Stimulated activated CD8-positive, alpha-beta memory T cell treated with anti-CD3 and anti-CD28 coated beads, Interleukin-2, amount 100 ng/mL, for 1 hour (primary cell): ENCODE results near the gene ACER3.
"Not testable (repeated sequence)": the region's sequence is repeated elsewhere in the genome, so short reads cannot be mapped to it uniquely, and the experiment has no call there.

ENCODE experiments used
- DNase-seq, 2 donors: peaks; one replicate each; pipeline ENCODE4 v3.0.0-alpha.2; 2020; ENCODE audit warnings: low read depth in 2 of 2

ACER3 gene

GRCh38 chr11:77057938-77058474, 197.3 kb downstream of the ACER3 start:
- DNase-seq = no peak

- no peak for DNase-seq
Observed at GRCh38 chr11:77058900-77059299, 198.2 kb downstream of the ACER3 start.

GRCh38 chr11:77059806-77060205, 199.1 kb downstream of the ACER3 start:
- DNase-seq = no peak

DNA sequence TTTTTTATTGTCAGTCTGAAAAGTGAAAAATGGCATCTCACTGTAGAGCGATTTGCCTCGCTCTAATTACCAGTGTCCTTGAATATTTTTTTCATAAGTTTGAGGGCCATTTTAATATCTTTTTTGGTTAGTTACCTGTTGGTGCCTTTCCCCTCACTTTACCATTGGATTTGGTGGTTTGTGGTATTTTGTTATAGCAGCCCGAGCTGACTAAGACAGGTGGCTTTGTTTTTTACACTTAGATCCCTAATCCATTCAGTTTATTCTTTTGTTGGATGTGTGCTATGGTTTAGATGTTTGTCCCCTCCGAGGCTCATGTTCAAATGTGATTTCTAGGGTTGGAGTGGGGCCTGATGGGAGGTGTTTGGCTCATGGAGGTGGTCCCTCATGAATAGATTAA, 199.5 kb downstream of the ACER3 start:
- DNase-seq = no peak

DNA sequence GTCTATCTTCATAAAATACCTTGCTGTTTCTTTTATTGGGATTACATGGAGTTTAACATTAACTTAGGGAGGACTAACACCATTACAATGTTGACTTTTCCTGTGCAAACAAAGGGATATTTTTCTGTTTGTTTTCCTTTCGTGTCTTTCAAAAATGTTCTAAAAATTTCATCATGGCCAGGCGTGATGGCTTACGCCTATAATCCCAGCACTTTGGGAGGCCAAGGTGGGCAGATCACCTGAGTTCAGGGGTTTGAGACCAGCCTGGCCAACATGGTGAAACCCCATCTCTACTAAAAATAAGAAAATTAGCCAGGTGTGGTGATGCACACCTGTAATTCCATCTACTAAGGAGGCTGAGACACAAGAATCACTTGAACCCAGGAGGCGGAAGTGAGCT, 200.5 kb downstream of the ACER3 start:
- DNase-seq = not testable (repeated sequence)

- no peak for DNase-seq
Observed at GRCh38 chr11:77062924-77063323, 202.2 kb downstream of the ACER3 start.

DNA sequence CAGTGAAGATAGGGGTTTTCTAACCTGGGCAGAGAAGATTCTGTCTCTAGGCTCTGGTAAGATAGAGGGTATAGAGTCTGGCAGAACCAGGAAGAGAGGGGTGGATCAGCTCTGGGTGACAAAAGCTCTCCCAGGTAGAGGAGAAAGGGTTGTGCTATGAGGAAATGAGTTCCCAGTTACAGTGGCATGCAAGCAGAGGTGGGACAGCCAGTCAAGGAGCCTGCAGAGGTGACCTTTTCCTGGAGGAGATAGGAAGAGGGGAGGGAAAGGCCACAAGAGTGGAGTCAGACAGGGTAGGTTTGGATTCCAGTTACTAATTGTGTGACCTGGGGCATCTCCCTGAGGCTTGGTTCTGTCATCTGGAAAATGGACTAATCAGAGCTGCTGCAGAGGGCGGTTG, 202.7 kb downstream of the ACER3 start:
- DNase-seq = no peak

- no peak for DNase-seq
Observed at GRCh38 chr11:77063861-77064260, 203.1 kb downstream of the ACER3 start.

DNA sequence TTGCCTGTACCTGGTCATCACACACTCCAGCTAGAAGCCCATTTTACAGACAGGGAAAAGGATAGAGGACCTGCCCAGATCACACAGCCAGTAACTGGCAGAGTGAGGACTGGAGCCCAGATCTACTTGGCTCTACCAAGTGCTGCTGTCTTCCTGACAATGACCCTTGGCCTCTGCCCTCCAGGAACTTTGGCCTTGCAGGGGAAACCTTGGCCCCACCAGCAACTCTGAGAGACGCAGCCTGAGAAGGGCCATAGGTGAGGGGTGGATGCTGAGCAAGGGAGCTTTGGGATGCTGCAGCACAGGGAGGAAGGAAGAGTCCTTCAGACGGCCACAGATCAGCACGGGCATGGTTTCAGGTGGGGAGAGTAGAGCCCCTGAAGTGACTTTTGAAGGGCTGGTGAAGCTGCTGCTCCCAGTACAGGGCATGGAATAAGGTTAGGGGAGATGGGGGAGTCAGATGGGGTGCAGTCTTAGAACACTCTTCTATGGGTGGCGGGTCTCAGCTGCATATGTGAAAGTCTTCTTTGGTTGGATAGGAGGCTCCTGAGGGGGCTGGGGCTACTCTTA, 204.0 kb downstream of the ACER3 start:
- no peak for DNase-seq

DNA sequence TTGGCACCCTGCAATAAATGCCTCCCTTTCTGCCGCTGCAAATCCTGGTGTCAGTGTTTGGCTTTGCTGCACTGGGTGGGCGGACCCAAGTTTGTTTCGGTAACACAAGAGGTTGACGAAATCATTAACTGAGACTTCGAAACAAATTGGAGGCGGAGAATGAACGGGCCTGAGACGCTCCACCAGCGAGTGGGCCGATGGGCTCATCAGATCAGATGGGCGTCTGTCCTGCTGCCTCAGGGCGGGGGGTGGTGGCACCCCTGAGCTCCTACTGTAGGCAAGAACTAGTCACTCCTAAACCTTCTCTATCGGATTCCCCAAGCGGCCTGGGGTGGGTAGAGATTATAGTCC, 205.1 kb downstream of the ACER3 start:
- no peak for DNase-seq

GRCh38 chr11:77066229-77067042, 205.7 kb downstream of the ACER3 start, which contains the start of gene CAPN5:
Gene CAPN5, plus strand, starts transcription at chr11:77066971. Its CDS starts 17,916 bp downstream, at chr11:77084887.
- peak; percentile 70 to 81 for DNase-seq

- DNase-seq = no peak
Observed at GRCh38 chr11:77067861-77068443, 207.2 kb downstream of the ACER3 start.

DNA sequence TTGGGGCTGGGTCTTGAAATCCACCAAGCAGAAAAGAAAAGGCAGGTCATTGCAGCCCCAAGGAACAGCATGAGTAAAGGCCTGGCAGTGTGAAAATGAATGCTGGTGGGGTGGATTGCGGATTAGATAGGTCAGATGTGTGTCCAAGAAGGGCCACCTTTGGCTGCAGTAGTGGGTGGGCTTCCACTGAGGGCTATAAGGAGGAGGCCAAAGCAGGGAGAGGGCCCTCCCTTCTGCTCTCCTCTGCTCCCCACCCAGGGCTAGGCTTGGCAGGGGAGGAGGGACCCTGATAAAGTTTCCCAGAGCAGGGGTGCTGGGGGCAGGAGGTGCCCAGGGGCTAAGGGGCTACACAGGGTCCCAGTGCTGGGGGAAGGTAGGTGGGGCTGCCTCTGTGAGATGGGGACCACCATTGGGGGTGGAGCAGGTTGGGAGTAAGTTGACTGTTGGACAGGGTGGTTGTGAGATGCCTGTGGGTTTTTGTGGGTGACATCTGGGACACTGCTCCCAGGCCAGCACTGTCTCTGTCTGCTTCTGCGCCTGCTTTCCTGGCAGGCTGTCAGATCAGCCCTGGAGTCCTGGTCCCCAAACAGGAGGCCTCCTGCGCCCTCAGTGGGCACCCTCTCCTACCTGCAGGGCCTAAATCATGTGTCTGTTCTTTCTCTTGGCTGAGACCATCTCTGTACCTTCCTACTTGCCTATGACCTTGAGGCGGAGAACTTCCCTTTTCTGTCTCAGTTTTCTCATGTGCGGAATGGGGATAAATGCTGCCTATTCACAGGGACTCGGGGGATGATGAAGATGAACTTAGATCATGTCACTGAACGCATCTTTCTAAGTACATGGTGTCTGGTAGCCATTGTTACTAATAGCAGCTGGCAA, 208.0 kb downstream of the ACER3 start:
- DNase-seq = no peak

GRCh38 chr11:77069336-77069968, 208.7 kb downstream of the ACER3 start:
- no peak for DNase-seq

GRCh38 chr11:77069969-77070582, 209.4 kb downstream of the ACER3 start:
- no peak for DNase-seq

GRCh38 chr11:77071077-77071476, 210.4 kb downstream of the ACER3 start:
- no peak for DNase-seq

DNA sequence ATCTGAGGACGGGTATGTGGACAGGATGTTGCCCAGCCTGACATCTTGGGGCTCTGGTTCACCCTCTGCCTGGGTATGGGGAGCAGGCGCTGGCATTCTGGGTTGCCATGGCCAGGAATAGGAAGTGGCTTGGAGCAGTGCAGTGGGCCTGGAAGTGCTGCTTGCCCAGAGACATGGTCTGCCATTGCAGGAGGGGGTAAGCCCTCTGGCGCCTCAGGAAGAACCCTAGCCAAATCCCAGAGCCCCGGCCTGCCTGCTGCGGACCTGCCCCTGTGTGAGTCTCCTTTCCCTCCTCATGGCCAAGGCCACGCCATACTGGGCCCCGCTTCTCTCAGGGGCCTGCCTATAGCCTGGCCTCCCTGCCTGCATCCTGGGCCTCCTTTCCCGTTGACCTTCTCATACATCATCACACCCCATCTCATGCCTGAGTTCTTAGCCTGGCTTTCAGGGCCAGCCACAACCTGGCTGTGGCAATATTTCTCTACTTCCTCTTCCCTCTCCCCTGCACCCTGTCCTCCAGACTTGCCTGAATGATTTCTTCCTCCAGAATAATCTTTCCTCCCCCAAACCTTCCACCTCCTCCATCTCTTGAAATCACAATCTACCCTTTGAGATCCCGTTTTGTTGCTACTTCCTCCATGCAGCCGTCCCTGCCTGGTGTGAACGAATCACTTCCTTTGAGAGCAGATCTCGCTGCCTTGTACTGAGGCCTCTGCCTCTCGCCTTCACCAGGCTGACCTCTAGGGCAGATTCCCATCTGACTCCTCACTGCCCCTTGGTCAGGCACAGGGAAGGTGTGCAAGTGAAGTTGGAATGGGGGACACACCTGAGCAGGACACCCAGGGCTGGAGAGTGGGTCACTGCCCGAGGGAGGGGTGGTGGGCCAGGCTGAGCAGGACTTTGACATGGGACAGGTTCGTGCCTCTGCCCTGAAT, 211.2 kb downstream of the ACER3 start:
- DNase-seq = no peak

DNA sequence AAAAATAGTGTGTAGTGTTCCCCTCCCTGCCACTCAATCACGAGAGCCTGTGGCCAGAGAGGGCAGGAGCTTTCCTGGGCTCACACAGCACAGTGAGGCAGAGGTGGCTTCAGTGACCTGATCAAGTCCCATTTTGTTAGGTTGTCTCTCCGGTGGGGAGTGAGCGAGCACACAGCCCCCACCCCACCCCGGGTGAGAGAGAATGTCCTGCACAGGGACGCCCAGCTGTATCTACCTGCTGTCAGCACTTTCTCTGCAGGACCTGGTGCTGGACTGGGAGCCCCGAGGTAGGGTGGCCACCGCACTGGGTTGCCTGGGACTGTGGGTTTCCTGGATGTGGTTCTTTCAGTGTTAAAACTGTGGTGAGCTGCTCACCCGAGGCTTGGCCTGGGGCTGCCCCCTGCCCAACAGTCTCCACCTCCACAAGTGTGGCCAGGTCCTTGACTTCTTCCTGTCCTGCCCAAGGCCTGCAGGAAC, 212.2 kb downstream of the ACER3 start:
- DNase-seq = no peak

DNA sequence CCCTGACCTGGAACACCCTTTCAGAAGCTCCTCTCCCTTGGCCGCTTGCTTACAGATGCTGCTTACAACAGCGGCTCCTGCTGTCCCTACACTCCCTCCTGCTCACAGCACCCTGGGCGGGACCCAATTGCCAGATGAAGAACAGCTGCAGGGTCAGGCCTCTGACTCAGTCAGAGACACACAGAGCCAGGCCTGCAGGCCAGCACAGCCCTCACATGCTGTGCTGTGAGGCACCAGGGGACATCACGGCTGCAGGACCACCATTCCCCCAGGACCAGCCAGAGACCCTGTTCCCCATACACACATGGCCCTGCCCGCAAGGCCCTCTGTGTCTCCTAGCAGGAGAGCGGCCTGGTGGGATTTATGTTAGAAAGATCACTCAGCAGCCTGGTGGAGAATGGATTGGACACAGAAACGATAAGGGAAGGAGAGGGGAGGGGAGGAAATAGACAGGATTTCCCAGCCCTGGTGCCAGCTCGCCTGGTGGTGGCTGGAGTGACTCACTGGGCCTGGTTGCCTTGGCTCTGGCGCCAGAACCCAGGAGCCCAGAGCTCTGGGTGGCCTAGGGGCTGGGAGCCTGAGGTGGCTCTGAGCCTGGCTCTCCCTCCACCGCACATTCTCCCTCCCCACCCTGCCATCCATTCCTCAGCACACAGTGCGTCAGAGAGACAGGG, 212.7 kb downstream of the ACER3 start:
- no peak for DNase-seq
